PC-3 (cell line): Measurements from ENCODE around the gene ADAM12.

Experiments
- EZH2 ChIP-seq: fragments of 300-600 bp; sonication (generic); IDR thresholded peaks from one replicate; pipeline ENCODE4 v1.6.1; 2017; ENCODE audit warnings: antibody characterized with exemption, mild to moderate bottlenecking, low read length; ENCODE audit not compliant: unreplicated experiment
- EZH2phosphoT487 ChIP-seq: fragments of 300-600 bp; sonication (generic); IDR thresholded peaks from 2 replicates; pipeline ENCODE4 v1.6.1; 2018; ENCODE audit warnings: mild to moderate bottlenecking, antibody characterized with exemption, low read length, borderline replicate concordance
- TF ChIP-seq, protein P1 (sequence below): fragments of 300-600 bp; sonication (generic); conservative IDR thresholded peaks from 2 replicates; pipeline ENCODE4 v1.5.1; 2017; ENCODE audit warnings: antibody characterized with exemption, low read depth, mild to moderate bottlenecking, low read length

DNA sequence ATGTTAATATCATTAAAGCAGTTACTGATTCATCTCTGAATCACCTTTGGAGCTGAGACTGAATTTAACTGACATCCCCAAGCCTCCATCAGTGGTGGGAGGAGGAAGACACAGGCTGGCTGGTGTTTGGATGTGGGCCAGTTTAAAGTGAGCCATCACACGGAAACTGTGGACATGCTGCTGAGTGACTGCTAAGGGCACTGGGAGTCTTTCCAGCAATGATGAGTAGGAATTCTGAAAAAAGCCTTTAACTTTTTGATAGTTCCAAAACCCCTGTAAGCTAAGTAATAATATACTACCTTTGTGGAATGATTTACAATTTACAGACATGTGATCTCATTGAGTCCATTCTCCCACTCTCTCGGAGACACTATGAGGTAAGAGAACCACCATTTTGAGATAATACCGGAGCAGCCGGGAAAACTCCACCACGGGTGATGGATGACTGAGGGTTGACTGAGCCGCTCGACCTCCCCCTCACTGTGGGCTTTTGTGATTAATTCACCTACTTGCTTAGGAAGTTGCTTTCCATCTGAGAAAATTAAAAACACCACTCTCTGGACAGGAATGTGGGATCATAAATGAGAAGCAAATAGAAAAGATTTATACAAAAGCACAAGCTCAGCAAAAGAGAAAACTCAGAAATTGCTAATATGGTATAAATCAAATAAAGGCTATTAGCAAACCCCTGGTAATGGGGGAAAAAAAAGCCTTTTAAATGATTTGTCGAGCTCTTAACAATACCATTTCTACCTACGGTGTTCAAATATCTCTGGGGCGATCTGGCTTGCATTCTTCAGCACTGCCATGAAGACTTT lies 297.2 kb downstream of the ADAM12 start:
- TF ChIP-seq, protein P1, sequence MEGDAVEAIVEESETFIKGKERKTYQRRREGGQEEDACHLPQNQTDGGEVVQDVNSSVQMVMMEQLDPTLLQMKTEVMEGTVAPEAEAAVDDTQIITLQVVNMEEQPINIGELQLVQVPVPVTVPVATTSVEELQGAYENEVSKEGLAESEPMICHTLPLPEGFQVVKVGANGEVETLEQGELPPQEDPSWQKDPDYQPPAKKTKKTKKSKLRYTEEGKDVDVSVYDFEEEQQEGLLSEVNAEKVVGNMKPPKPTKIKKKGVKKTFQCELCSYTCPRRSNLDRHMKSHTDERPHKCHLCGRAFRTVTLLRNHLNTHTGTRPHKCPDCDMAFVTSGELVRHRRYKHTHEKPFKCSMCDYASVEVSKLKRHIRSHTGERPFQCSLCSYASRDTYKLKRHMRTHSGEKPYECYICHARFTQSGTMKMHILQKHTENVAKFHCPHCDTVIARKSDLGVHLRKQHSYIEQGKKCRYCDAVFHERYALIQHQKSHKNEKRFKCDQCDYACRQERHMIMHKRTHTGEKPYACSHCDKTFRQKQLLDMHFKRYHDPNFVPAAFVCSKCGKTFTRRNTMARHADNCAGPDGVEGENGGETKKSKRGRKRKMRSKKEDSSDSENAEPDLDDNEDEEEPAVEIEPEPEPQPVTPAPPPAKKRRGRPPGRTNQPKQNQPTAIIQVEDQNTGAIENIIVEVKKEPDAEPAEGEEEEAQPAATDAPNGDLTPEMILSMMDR = no peak
- TF ChIP-seq EZH2 (no peak), EZH2phosphoT487 (no peak)
